ENCODE data around the gene IDUA.

DNA sequence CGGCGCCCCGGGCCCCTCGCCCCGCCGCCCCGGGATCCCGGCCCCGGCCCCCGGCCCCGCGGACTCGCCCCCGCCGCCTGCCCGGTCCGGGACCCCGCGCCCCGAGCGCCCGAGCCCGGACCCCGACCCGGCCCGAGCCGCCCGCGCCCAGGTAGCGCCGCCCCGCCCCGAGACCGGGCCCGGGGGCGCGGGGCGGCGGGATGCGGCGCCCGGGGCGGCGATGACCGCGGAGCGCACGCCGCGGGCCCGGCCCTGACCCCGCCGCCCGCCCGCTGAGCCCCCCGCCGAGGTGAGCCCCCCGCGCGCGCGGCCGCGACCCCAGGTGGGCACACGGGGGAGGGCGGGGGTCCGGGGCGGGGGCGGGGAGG, 24.8 kb downstream of the IDUA start:
- TF ChIP-seq CTCF (IDR thresholded peaks at IDR 0.05), result no peak
- no peak for TF ChIP-seq EP300 (IDR thresholded peaks at IDR 0.05)
- no peak for TF ChIP-seq POLR2A (IDR thresholded peaks at IDR 0.05)

Data from tibial nerve (tissue), 4 donors.